Upper lobe of left lung (tissue), 6 donors: ENCODE results near the gene S1PR4. TPM values are rescaled to one million over a fixed set of nuclear protein-coding genes. Genes with fewer than 3 reads are reported as not detected.

Experiments
- ATAC-seq, 2 donors: fragments of 200-7000 bp; cut with Tn5 transposase; one replicate each; pipeline ENCODE4 v1.9.1; 2022; ENCODE audit warnings: mild to moderate bottlenecking in 2 of 2, moderate library complexity in 2 of 2; ENCODE audit not compliant: low FRiP score in 2 of 2
- DNase-seq, 2 donors: peaks; one replicate each; pipeline ENCODE4 v3.0.0-alpha.2; 2019 to 2020
- H3K27ac ChIP-seq, 4 donors: fragments of 200-600 bp; sonication (generic); one replicate each; pipeline ENCODE4 v1.5.1; 2016 to 2019
- H3K27me3 ChIP-seq, 4 donors: fragments of 200-600 bp; sonication (generic); one replicate each; pipeline ENCODE4 v1.5.1; 2017 to 2019
- H3K36me3 ChIP-seq, 4 donors: fragments of 200-600 bp; sonication (generic); one replicate each; pipeline ENCODE4 v1.5.1; 2016 to 2019
- H3K4me1 ChIP-seq, 4 donors: fragments of 200-600 bp; sonication (generic); one replicate each; pipeline ENCODE4 v1.5.1; 2018 to 2019
- H3K4me3 ChIP-seq, 4 donors: fragments of 200-600 bp; sonication (generic); one replicate each; pipeline ENCODE4 v1.5.1; 2017 to 2019; ENCODE audit warnings: mild to moderate bottlenecking in 2 of 4, moderate library complexity in 1 of 4
- H3K9me3 ChIP-seq, 4 donors: fragments of 200-600 bp; sonication (generic); one replicate each; pipeline ENCODE4 v1.5.1; 2018 to 2019
- CTCF ChIP-seq, 6 experiments: fragments of 450-650 bp in 4 of 6; fragments of 200-600 bp in 2 of 6; sonication (generic) in 2 of 6; IDR thresholded peaks; one replicate each; pipeline ENCODE4 v1.5.1; 2016 to 2019; ENCODE audit warnings: antibody characterized with exemption in 6 of 6
- EP300 ChIP-seq, 4 donors: sonication (generic); formaldehyde crosslinking; IDR thresholded peaks; one replicate each; pipeline ENCODE4 v1.5.1; 2017; ENCODE audit warnings: antibody characterized with exemption in 4 of 4, control low read depth in 2 of 4
- POLR2A ChIP-seq, 4 donors: fragments of 450-650 bp; IDR thresholded peaks; one replicate each; pipeline ENCODE4 v1.5.1; 2016 to 2017; ENCODE audit warnings: antibody characterized with exemption in 4 of 4, mild to moderate bottlenecking in 2 of 4
- POLR2AphosphoS5 ChIP-seq, 2 donors: sonication (generic); formaldehyde crosslinking; IDR thresholded peaks; one replicate each; pipeline ENCODE4 v1.5.1; 2017; ENCODE audit warnings: antibody characterized with exemption in 2 of 2
- WGBS, 2 donors: methylation state at CpG; one replicate each; pipeline ENCODE4 v1.1.5; 2017 to 2018; 5-methylcytosine and 5-hydroxymethylcytosine counted together
- total RNA-seq, 6 donors: library from RNA; depleted of rRNA in 4 of 6; stranded (reverse); fragments of >200 nt in 4 of 6; gene quantifications; one replicate each; pipeline versions ENCODE4 v1.1.0 to v1.2.1, GENCODE V29; 2016 to 2021
- donor health status: DM: no; HTN: no; CAD: no; lungs with moderate emphysema.
- donor health status: DM: no; HTN: yes; CAD: no; lungs with severe emphysema.

Gene S1PR4
- total RNA-seq, 6 donors from 2014 or later = 19.1 to 41.6 (median 33.7) TPM

DNA sequence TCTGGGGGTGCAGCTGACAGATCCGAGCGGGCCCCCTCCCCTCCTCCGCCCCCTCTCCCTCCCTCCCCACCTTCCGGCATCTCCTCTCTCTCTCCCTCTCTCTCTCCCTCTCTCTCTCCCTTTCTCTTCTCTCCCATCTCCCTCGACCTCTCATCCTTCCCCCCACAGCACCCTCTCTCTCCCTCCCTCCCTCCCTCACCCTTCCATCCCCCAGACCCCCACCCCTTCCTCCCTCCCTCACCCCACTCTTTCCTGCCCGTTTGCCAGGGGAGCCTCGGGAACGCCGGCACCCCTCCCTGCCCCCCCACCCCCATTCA is 46.6 kb downstream of the S1PR4 start:
- Histone ChIP-seq H3K9me3 (no peaks in the 10 kb centered on the region), H3K36me3 (no peaks in the 10 kb centered on the region), H3K4me3 (no peak overlapping the region), H3K27ac (no peak overlapping the region), H3K27me3 (peaks cover 0 to 25% (median 11%) of the 10 kb centered on the region in 4 donors), H3K4me1 (peaks cover 2 to 19% (median 3%) of the 10 kb centered on the region in 4 donors)
- 0% methylated on average over 2 of the region's 9 CpGs for WGBS, 2 donors
- ATAC-seq (no peak), DNase-seq (no peak)
- TF ChIP-seq EP300 (IDR thresholded peaks at IDR 0.05) (no peak), POLR2A (IDR thresholded peaks at IDR 0.05) (no peak), CTCF (IDR thresholded peaks at IDR 0.05) (no peak), POLR2AphosphoS5 (IDR thresholded peaks at IDR 0.05) (no peak)

DNA sequence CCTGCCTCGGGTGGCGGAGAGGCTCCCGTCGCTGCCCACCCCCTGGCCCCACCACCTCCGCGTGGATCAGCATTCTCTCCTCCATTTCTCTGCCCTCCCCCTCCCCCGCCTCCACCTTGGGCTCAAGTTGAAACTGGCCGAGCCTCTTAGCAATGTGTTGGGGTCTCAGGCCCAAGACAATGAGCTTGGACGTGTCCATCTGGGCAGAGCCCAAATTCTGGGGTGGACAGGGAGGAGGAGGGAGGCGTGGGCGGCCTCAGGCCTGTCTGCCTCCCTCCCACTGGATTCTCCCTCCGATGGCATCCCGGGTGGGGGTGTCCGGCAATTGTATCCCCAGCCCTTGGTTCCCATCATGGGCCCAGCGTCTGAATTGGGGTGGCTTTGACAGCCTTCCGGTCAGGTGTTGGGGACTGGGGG is 47.1 kb downstream of the S1PR4 start:
- H3K36me3 ChIP-seq = no peaks in the 10 kb centered on the region
- 21 to 40% methylated on average over 9 to 12 of the region's 16 CpGs for WGBS, 2 donors
- H3K9me3 ChIP-seq = no peaks in the 10 kb centered on the region
- no peak overlapping the region for H3K27ac ChIP-seq
- ATAC-seq (no peak), DNase-seq (no peak)
- H3K4me3 ChIP-seq = no peak overlapping the region
- H3K4me1 ChIP-seq = peaks cover 2 to 19% (median 3%) of the 10 kb centered on the region in 4 donors
- peaks cover 0 to 25% (median 11%) of the 10 kb centered on the region in 4 donors for H3K27me3 ChIP-seq
- TF ChIP-seq POLR2AphosphoS5 (IDR thresholded peaks at IDR 0.05) (no peak), POLR2A (IDR thresholded peaks at IDR 0.05) (no peak), CTCF (IDR thresholded peaks at IDR 0.05) (no peak), EP300 (IDR thresholded peaks at IDR 0.05) (no peak)

- Histone ChIP-seq H3K27me3 (peaks cover 0 to 25% (median 11%) of the 10 kb centered on the region in 4 donors), H3K4me3 (no peak overlapping the region), H3K27ac (no peak overlapping the region), H3K36me3 (no peaks in the 10 kb centered on the region), H3K4me1 (peaks cover 2 to 19% (median 3%) of the 10 kb centered on the region in 4 donors), H3K9me3 (no peaks in the 10 kb centered on the region)
- DNase-seq (no peak), ATAC-seq (no peak)
- 53 to 58% methylated on average over 8 to 12 of the region's 12 CpGs for WGBS, 2 donors
- TF ChIP-seq EP300 (IDR thresholded peaks at IDR 0.05) = no peak
- TF ChIP-seq CTCF (IDR thresholded peaks at IDR 0.05) = no peak
- TF ChIP-seq POLR2AphosphoS5 (IDR thresholded peaks at IDR 0.05) = no peak
- no peak for TF ChIP-seq POLR2A (IDR thresholded peaks at IDR 0.05)
Measured at GRCh38 chr19:3227054-3227626, 48.6 kb downstream of the S1PR4 start.

GRCh38 chr19:3229346-3229743 is 50.8 kb downstream of the S1PR4 start:
- DNase-seq = no peak
- Histone ChIP-seq H3K27me3 (peaks cover 0 to 25% (median 9%) of the 10 kb centered on the region in 4 donors), H3K9me3 (no peaks in the 10 kb centered on the region), H3K4me3 (no peak overlapping the region), H3K4me1 (peaks cover 2 to 15% (median 3%) of the 10 kb centered on the region in 4 donors), H3K36me3 (no peaks in the 10 kb centered on the region), H3K27ac (no peak overlapping the region)
- no peak for ATAC-seq
- 44 to 54% methylated on average over 9 of the region's 9 CpGs for WGBS, 2 donors
- no peak for TF ChIP-seq POLR2AphosphoS5 (IDR thresholded peaks at IDR 0.05)

Other genes starting within 250 kb of the S1PR4 start
- gene ZNF77, start 233.8 kb upstream of the S1PR4 start, total RNA-seq = 1 to 10 TPM; 3.1 to 7.3 (median 4.6) TPM
- gene TLE6, start 201.2 kb upstream of the S1PR4 start, total RNA-seq = 10 to 100 TPM in 2 of 6 donors, 1 to 10 TPM in 4; 4.1 to 49.2 (median 5.4) TPM
- gene TLE2, start 149.5 kb upstream of the S1PR4 start, total RNA-seq = 100 to 1,000 TPM in 1 of 6 donors, 10 to 100 TPM in 5; 35.0 to 115 (median 56.0) TPM
- gene TLE5, start 116.3 kb upstream of the S1PR4 start, total RNA-seq = 100 to 1,000 TPM; 324 to 781 (median 471) TPM
- 100 to 1,000 TPM in 1 of 6 donors, 10 to 100 TPM in 5; 60.0 to 103 (median 75.9) TPM for gene GNA11, start 84.4 kb upstream of the S1PR4 start, total RNA-seq
- 10 to 100 TPM; 19.0 to 31.4 (median 28.4) TPM for gene GNA15, start 42.7 kb upstream of the S1PR4 start, total RNA-seq
- gene NCLN, start 7.2 kb downstream of the S1PR4 start, total RNA-seq = 10 to 100 TPM; 35.6 to 87.0 (median 72.5) TPM
- under 1 TPM in 2 of 6 donors, not detected in 4; 0.49 to 0.76 TPM for gene CELF5, start 45.9 kb downstream of the S1PR4 start, total RNA-seq
- 100 to 1,000 TPM in 5 of 6 donors, 10 to 100 TPM in 1; 96.1 to 175 (median 154) TPM for gene NFIC, start 187.8 kb downstream of the S1PR4 start, total RNA-seq